KOPT-K1 (cell line): Measurements from ENCODE around the gene HNRNPDL.

Source experiments
- H3K27ac ChIP-seq: fragments of 200-600 bp; sonication (generic); 2 replicates; pipeline ENCODE4 v1.5.1; 2016; ENCODE audit warnings: antibody characterized with exemption, mild to moderate bottlenecking, low read depth, low read length; ENCODE audit not compliant: poor library complexity, severe bottlenecking
- H3K36me3 ChIP-seq: fragments of 200-600 bp; sonication (generic); 2 replicates; pipeline ENCODE4 v1.5.1; 2017; ENCODE audit warnings: antibody characterized with exemption, mild to moderate bottlenecking, low read length, moderate library complexity; ENCODE audit not compliant: insufficient read depth
- H3K9me3 ChIP-seq: fragments of 200-600 bp; sonication (generic); 2 replicates; pipeline ENCODE4 v1.5.1; 2017; ENCODE audit warnings: antibody characterized with exemption, low read length, mild to moderate bottlenecking; ENCODE audit not compliant: insufficient read depth, poor library complexity, severe bottlenecking

HNRNPDL gene

GRCh38 chr4:82447886-82448285 lies 17.6 kb upstream of the HNRNPDL start:
- no peaks in the 10 kb centered on the region for H3K9me3 ChIP-seq
- H3K27ac ChIP-seq, result no peak overlapping the region
- peaks cover 59% of the 10 kb centered on the region for H3K36me3 ChIP-seq

GRCh38 chr4:82439088-82439487 lies 8.8 kb upstream of the HNRNPDL start:
- Histone ChIP-seq H3K27ac (no peak overlapping the region), H3K36me3 (peaks cover 80% of the 10 kb centered on the region), H3K9me3 (no peaks in the 10 kb centered on the region)

GRCh38 chr4:82437285-82438005 lies 7.2 kb upstream of the HNRNPDL start:
- Histone ChIP-seq H3K9me3 (no peaks in the 10 kb centered on the region), H3K27ac (no peak overlapping the region), H3K36me3 (peaks cover 87% of the 10 kb centered on the region)

GRCh38 chr4:82436780-82437179 lies 6.5 kb upstream of the HNRNPDL start:
- no peak overlapping the region for H3K27ac ChIP-seq
- H3K36me3 ChIP-seq, result peaks cover 87% of the 10 kb centered on the region
- H3K9me3 ChIP-seq, result no peaks in the 10 kb centered on the region

- H3K9me3 ChIP-seq, result no peaks in the 10 kb centered on the region
- no peak overlapping the region for H3K27ac ChIP-seq
- peaks cover 83% of the 10 kb centered on the region for H3K36me3 ChIP-seq
Observed at GRCh38 chr4:82436130-82436529, 5.9 kb upstream of the HNRNPDL start.

GRCh38 chr4:82434949-82435348 lies 4.7 kb upstream of the HNRNPDL start:
- Histone ChIP-seq H3K36me3 (peaks cover 73% of the 10 kb centered on the region), H3K9me3 (no peaks in the 10 kb centered on the region), H3K27ac (no peak overlapping the region)

- peaks cover 63% of the 10 kb centered on the region for H3K36me3 ChIP-seq
- H3K27ac ChIP-seq, result no peak overlapping the region
- no peaks in the 10 kb centered on the region for H3K9me3 ChIP-seq
Observed at GRCh38 chr4:82433791-82434190, 3.5 kb upstream of the HNRNPDL start.

- H3K9me3 ChIP-seq, result no peaks in the 10 kb centered on the region
- peaks cover 65% of the 10 kb centered on the region for H3K36me3 ChIP-seq
- H3K27ac ChIP-seq, result no peak overlapping the region
Observed at GRCh38 chr4:82432596-82432995, 2.3 kb upstream of the HNRNPDL start.

GRCh38 chr4:82431831-82432230 lies 1.6 kb upstream of the HNRNPDL start:
- peaks cover 66% of the 10 kb centered on the region for H3K36me3 ChIP-seq
- no peak overlapping the region for H3K27ac ChIP-seq
- H3K9me3 ChIP-seq, result no peaks in the 10 kb centered on the region

- Histone ChIP-seq H3K27ac (peak overlapping the region; percentile 96), H3K9me3 (no peaks in the 10 kb centered on the region), H3K36me3 (peaks cover 66% of the 10 kb centered on the region)
Observed at GRCh38 chr4:82430964-82431745, 893 bp upstream of the HNRNPDL start.

- no peaks in the 10 kb centered on the region for H3K9me3 ChIP-seq
- H3K36me3 ChIP-seq, result peaks cover 66% of the 10 kb centered on the region
- peak overlapping the region; percentile 96 for H3K27ac ChIP-seq
Observed at GRCh38 chr4:82429728-82430192, 502 bp downstream of the HNRNPDL start.

GRCh38 chr4:82428969-82429727 lies 1.1 kb downstream of the HNRNPDL start:
- peak overlapping the region; percentile 96 for H3K27ac ChIP-seq
- H3K36me3 ChIP-seq, result peaks cover 68% of the 10 kb centered on the region
- H3K9me3 ChIP-seq, result no peaks in the 10 kb centered on the region

- peaks cover 68% of the 10 kb centered on the region for H3K36me3 ChIP-seq
- no peaks in the 10 kb centered on the region for H3K9me3 ChIP-seq
- peak overlapping the region; percentile 96 for H3K27ac ChIP-seq
Observed at GRCh38 chr4:82428526-82428968, 1.7 kb downstream of the HNRNPDL start.

GRCh38 chr4:82425478-82425877 lies 4.8 kb downstream of the HNRNPDL start:
- Histone ChIP-seq H3K27ac (no peak overlapping the region), H3K36me3 (peaks cover 68% of the 10 kb centered on the region), H3K9me3 (no peaks in the 10 kb centered on the region)
